HG02759 (cell line): ENCODE data around the gene LRRK1.

Experiments
- ATAC-seq: cut with Tn5 transposase; IDR thresholded peaks from one replicate; pipeline ENCODE4 v1.9.1; 2021; ENCODE audit warnings: mild to moderate bottlenecking, moderate library complexity; ENCODE audit not compliant: unreplicated experiment

The LRRK1 gene

DNA sequence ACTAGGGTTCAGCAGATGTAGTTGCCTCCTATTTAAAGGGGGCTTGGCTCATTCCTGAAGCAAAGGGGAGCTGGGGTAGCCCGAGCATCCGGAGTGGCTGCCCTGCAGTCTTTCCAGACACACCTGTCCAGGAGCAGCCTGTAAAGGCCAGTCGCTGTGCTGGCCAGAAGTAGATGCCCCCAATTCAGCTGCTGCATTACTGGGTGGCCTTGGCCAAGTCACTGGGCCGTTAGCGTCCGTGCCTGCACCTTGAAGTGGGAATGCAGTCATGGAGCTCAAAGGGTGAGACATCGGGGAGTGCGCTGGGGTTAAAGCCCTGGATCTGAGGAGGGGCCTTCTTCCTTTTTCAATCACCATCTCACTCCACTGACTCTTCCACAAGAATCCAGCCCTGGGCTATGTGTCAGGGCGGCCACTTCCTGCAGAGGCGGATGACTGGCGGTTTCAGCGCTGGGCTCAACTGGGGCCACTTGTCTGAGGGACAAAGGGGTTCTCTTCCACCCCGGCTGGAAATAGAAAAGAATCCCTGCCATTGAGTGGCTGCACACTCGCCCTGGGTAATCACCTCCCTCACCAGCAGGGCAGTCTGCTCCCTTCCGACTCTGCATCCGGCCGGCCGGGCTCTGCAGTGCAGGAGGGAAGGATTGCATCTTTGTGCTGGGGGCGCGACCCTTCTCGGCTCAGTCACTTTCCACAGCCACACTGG, 27.7 kb upstream of the LRRK1 start:
- no peak for ATAC-seq

DNA sequence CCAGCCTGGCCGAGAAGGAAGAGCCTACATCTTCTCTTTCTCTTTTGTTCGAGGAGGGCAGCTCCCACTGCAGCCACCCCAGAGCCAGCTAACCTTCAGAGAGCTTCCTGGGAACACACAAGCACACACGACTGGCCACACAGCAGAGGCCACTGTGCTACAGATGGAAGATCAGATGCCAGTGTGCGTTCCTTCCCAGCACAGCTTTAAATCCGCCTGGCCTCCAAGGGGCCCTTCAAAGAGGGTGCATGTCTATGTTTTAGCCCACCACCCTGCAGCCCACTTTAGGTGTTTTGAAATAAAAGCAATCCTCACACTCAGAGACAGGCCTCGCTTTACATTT, 27.2 kb upstream of the LRRK1 start:
- ATAC-seq: no peak

DNA sequence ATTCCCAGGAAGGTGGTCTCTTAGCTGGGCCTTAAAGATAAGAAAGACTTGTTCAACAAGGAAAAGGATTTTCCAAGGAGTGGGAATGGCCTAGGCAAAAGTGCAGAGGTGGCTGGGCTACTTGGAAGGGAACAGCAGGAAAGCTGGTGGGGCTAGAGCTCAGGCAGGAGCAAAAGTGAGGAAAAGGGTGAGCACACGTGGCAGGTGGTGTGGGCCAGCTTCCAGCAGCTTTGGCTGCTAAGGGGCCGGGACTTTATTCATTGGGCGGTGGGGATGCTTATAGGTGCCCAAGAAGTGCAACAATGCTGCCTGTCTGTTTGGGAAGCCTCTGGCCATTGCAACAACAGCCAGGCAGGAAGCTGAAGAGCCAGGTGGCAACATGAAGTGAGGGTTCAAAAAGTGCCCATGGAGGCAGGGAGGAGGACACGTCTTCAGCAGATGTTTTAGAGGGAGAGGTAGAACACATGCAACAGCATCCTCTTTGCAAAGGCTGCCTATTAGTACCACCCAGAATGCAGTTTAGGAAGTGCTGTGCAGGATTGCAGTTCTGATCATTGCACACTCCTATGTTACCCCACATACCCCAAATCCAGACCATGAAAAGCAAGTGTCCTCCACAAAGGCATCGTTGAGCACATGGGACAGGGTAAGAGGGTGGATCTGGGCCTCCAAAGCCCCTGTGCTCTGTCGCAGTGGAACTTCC, 25.7 kb upstream of the LRRK1 start:
- ATAC-seq: no peak

DNA sequence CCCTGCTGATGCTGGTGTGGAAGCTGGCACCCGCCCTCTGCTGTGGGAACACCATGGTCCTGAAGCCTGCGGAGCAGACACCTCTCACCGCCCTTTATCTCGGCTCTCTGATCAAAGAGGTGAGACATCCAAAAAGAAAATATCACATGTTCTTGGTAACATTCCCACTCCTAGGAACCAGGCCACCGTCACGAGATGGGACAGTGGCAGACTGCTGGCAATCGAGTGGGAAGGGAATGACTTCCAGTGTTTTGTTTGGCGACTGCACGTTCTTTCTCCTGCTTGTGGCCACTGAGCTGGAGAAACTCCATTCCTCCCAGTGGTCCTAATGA, 25.2 kb upstream of the LRRK1 start:
- ATAC-seq: no peak

DNA sequence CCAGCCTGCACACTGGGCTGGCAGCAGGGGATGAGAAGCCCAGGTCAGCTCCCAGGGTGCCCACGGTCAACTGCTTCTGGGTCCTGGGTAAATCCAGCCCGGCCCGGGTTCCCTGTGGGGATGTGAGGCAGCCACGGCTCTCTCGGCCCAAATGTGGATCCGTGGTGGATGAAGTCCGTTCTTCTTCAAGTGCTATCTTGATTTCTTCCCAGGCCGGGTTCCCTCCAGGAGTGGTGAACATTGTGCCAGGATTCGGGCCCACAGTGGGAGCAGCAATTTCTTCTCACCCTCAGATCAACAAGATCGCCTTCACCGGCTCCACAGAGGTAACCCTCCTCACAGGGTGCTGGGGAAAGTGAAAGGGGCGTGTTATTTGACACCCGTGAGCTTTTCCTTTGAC, 23.4 kb upstream of the LRRK1 start:
- no peak for ATAC-seq

DNA sequence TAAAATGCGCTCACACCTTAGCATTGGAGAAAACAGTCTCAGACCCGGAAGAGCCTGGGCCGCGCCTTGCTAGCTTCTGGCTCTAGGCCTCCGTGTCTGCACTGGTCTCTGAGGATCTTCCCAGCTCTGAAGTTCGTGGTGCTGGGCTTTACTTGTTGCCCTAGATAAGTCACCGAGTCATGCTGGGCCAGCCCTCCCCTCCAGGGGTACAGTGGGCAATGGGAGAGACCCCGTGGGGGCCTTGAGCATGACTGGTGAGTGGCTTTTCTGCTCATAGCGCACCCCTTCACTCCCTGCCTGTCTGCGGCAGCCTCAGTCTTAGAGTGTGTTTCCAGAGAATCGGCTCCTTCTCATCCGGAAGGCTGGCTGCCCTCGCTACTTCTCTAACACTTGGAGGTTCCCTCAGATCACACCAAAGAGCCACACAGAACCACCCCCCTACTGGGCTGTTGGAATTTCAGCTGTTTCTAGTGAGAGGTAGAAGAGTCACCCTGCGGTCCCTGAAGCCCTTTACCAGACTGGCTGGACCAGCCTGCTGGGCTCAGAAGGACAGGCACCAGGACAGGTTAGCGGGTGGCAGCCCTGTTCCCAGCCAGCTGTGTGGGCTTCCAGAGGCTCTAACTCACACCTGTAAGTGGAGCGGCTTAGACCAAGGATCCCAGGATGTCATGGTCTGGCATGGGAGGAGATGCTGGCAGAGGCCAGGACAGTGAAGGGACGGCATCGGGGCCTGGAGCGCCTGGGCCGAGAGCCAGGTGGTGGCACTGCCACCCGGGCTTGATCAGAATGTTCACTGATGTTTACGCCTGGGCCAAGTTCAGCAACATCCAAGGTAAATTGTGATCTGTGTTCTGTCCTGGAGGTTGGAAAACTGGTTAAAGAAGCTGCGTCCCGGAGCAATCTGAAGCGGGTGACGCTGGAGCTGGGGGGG, 21.7 kb upstream of the LRRK1 start:
- no peak for ATAC-seq

DNA sequence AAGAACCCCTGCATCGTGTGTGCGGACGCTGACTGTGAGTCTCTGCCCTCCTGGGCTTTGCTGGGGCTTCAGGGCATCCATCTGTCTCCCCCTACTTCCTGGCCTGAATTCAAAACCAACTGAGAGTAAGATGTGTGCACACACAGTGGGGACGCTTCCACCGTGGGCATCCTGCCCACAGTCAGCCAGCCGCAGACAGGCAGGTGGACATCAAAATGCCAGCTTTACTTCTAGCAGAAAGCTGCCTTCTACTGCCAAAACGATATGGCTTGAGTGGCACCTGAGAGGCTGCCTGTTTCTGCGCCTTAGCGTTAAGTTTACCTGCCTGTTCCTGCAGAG, 21.0 kb upstream of the LRRK1 start:
- ATAC-seq: no peak

DNA sequence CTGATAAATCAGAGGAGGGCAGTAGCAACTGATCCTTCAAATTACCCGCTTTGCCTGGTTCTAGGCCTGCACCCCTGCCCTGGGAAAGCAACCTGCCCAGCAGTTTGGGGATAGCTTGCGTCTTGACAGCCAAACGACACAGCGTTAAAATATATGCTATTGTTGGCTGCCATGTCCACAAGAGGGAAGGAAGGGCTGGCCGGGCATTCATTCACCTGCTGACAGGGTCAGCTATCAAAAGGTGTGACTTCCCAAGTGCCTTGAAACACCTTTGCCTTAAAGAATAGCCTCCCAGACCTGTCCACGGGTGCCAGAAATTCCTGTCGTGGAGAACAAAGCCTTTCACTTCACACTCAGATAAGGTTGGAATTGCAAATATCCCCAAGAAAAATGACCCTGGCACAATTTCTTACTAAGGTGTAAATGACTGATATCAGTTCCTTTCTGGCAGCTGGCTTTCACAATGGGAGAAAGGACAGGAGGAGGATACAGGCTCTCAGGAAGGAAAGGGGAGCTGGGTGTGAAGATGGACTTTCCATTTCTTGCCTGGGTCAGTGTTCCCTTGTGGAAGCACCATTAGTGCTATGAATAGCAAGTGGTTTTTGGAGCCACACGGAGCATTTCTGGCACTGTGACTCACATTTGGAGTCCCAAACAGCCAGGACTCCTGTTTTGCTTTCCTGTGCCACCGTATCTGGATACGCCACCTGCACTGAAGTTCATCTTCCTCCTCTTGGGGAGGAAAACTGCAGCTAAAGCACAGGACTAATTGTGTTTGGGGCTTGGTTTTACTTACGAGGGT, 20.3 kb upstream of the LRRK1 start:
- no peak for ATAC-seq

DNA sequence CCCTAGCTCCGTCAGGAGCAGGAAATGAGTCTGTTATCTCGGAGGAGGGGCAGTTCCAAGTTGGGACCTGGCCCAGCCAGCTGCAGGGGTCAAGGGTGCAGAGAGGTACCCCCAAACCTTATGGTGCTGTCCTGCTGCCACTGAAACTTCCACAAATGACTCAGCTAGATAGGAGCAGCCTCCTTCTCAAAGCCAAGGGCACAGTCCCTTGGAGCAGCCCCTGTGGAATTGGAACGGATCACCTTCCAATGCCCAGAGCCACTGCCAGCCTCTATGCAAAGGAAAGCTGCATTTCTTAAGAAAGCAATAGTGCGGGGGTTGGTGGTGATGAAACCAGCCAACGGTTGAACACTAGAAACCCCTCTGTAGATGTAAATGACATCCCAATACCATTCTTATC, 19.6 kb upstream of the LRRK1 start:
- no peak for ATAC-seq

DNA sequence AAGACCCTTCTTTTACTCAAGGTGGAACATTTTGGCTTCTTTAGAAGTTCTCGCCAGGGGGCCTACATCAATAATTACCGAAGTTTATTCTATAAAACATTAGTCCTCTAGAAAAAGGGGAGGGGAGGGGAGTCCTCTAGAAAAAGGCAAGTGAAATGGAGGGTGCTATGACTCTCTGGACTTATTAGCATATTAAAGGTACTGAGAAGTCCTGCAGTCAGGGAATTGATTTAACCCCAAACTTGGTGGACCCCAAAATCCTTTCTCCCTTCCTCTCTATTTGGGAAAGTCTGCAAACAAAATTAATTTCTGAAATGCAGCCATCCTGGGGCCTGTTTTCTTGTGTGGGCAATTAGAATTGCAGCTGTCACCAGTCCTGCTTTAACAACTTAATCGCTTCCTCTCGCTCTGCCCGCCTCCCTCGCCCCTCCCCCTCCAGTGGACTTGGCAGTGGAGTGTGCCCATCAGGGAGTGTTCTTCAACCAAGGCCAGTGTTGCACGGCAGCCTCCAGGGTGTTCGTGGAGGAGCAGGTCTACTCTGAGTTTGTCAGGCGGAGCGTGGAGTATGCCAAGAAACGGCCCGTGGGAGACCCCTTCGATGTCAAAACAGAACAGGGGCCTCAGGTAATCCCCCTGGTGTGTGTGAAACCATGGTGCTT, 18.9 kb upstream of the LRRK1 start:
- no peak for ATAC-seq

DNA sequence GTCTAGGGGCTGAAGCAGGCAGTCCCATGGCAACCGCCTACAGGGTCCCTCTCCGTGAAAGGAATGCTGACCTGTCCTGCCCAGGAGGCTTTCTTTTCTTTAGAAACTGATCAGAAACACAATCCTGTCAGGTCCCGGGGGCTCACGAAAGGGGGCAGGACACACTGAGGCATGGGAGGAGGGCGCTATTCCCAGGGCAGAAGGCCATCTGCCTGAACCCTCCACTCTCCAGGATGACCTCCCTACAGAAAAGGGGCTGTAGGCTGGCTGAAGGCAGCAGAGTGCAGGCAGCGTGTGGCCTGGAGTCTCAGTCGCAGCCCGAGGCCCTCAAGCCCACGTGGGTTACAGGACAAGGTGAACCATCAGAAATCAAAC, 18.4 kb upstream of the LRRK1 start:
- ATAC-seq: no peak

DNA sequence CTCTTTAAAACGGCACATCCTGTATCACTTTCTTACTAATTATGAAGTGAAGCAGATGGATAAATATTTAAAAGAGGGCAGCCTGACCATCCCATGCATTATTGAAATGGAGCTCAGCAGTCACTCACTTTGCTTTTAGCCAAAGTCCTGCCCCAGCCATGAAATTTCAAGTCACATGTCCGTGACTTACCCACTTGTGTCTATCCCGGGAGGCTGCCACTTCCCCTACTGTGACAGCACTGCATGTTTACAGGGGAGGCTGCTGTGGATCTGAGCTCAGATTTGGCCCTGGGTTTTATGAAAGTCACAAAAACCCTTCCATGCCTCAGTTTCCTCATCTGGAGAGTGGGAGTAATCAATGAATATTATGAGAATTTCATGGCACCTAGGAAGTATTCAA, 17.9 kb upstream of the LRRK1 start:
- no peak for ATAC-seq

DNA sequence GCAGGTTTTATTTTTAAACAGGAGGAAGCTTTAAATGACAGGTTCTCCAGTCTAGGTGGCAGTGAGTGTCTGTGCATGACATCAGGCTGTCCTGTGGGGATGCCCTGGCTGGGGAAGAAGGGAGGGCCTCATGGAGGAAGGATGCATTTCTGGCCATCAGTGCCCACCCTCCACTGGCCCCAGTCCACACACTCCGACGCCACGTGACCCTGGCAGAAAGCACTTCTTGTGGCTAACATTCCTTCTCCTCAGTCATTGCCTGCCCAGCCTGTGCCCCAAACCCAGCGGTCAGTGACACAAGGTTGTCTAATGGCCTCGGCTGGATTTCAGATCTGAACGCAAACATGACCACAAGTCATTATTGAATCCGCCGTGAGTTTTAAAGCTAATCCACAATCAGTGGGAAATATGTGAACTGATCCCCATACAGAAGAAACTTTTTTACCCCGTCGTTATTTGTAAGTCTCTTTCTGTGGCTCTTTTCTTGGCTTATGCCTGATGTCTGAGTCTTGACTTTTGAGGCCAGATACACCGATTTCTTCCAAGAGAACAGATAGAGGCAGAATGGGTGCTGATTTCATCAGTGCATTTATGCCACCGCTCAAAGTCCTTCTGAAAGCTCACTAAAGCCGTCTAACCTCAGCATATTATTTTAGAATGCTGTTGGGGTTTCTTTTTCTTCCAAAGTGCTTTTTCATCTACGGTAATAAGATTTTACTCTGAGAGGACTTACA, 17.3 kb upstream of the LRRK1 start:
- ATAC-seq: no peak

DNA sequence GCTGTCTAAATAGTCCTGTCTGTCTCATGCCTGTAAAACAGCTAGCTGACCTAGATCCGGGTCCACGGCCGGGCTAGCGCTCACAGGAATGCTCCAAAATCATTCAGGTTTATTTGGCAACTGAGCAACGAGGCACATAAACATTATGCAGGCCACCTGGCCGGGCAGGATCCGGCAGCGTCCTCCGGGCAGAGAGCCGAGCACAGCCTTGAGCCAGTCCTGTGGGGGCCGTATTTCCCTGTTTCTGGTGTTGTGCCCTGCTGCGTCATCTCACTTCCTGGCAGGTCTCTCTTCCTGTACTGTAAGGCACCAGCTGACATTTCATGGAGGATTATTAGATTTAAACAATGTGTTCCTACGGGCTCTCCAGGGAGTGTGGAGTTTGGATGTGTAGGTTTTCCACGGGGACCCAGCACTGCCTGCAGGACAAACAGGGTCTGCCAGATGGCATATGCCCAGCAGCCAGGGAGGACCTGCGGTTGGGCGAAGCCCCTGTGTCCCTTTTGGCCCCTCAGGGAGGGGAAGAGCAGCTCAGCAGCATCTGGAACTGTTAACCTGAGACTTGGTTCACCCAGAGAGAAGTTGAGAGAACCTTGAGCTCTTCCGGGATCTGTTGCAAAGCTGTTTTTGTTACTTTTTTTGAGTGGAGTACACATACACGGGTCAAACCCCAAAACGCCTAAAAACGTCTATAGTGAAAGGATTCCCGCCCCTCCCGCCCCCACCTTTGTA, 16.6 kb upstream of the LRRK1 start:
- no peak for ATAC-seq

DNA sequence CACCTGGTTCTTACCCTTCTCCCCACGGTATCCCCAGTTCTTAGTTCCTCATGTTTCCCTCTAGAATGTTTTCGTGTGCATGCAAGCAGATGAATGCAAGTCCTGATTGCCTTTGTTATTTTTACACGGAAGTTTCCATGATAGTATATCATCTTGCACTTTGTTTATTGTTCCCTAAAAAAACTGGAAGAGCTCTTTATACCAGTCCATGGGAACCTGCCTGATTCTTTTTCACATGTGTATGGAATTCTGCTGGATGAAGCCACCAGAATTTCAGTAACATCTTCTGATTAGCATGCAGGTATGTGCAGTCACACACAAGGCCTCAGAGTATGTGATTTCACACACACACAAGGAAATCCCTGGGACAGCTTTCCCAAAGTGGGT, 16.0 kb upstream of the LRRK1 start:
- no peak for ATAC-seq

DNA sequence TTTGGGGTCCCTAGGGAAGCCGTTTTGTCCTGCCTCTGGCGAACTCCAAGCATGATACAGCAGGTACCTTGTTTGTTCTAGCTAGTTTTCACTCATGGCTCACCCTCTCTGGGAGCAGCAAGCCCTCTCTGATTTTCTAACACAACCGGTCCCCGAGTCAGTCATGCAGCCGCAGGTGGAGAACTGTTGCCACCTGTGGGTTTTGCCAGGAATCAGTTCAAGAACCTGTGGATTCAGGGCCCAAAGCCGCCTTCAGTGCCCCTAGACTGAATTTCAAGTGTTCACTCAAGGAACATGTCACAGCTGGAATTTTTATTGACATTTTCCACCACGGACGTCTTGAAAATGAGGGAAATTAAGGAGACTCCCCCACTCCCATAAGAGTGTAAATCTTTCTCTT, 13.3 kb upstream of the LRRK1 start:
- ATAC-seq: no peak

DNA sequence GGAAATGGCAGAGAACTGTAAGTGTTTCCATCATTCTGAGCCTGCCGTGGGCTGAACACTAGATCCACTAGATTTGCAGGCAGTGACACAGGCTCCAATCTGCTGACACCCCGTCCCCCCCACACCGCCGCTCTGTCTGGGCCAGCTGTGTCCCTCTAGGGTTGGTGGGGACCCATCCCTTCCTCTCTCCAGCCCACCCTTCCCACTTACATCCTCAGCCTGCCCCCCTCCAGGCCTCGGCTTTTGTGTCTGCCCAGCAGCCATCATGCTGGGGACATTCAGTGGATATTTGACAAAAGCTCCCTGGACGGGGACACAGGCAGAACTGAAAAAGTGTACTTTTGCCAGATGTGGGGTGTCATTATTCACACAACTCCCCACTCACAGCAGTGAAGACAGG, 10.7 kb upstream of the LRRK1 start:
- ATAC-seq: no peak

DNA sequence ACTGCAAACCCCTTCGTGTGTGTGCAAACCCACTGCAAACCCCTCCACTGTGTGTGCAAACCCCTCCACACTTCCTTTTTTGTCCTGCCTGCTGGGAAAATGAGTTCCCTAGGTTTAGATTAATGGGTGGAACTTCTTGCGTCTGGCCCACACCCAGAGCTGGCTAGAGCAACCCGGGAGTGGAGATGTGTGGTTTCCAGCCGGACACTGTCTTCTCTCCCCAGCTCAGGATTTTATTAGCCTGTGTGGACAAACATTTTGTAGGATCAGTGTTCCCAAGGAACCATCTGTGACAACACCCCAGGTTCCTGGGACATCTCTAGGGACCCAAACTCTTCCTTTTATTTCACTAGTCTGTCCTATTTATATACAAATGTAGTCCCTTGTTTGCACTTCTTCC, 9.6 kb upstream of the LRRK1 start:
- no peak for ATAC-seq
